Measurements from ENCODE around the gene RASAL1. TPM values are rescaled to one million over a fixed set of nuclear protein-coding genes. Genes with fewer than 3 reads are reported as not detected.

RASAL1 gene
- total and polyA plus RNA-seq, 2 experiments from 2014 or later = 0.24 to 0.33 TPM

GRCh38 chr12:113154351-113154973 is 18.9 kb upstream of the RASAL1 start:
- Histone ChIP-seq H3K27ac (no peak overlapping the region), H3K9me3 (ENCODE audit: low read depth) (no peaks in the 10 kb centered on the region), H3K27me3 (peaks cover 59% of the 10 kb centered on the region), H3K4me3 (peak overlapping the region; percentile 10), H3K36me3 (peaks cover 6% of the 10 kb centered on the region), H3K4me1 (ENCODE audit: low read depth) (no peaks in the 10 kb centered on the region)
- TF ChIP-seq CTCF (IDR thresholded peaks at IDR 0.05; ENCODE audit: low read depth, low read length) = no peak
- peak; percentile 44 to 75 for DNase-seq (ENCODE audit: low read depth in 1 of 2, low spot score in 1 of 2)

- peak; percentile 75 to 84 for DNase-seq (ENCODE audit: low read depth in 1 of 2, low spot score in 1 of 2)
- Histone ChIP-seq H3K4me3 (peak overlapping the region; percentile 28), H3K27ac (no peak overlapping the region), H3K4me1 (ENCODE audit: low read depth) (no peaks in the 10 kb centered on the region), H3K36me3 (no peaks in the 10 kb centered on the region), H3K9me3 (ENCODE audit: low read depth) (no peaks in the 10 kb centered on the region), H3K27me3 (peaks cover 59% of the 10 kb centered on the region)
- peak; percentile 54 for TF ChIP-seq CTCF (IDR thresholded peaks at IDR 0.05; ENCODE audit: low read depth, low read length)
Measured at GRCh38 chr12:113152835-113153814, 17.6 kb upstream of the RASAL1 start.

GRCh38 chr12:113152196-113152834 is 16.8 kb upstream of the RASAL1 start:
- no peaks in the 10 kb centered on the region for H3K4me1 ChIP-seq (ENCODE audit: low read depth)

GRCh38 chr12:113151655-113152054 is 16.1 kb upstream of the RASAL1 start:
- no peak overlapping the region for H3K4me3 ChIP-seq
- H3K27me3 ChIP-seq = peaks cover 56% of the 10 kb centered on the region
- no peaks in the 10 kb centered on the region for H3K9me3 ChIP-seq (ENCODE audit: low read depth)
- H3K4me1 ChIP-seq (ENCODE audit: low read depth) = no peaks in the 10 kb centered on the region
- H3K27ac ChIP-seq = no peak overlapping the region
- no peak for DNase-seq (ENCODE audit: low read depth in 1 of 2, low spot score in 1 of 2)
- H3K36me3 ChIP-seq = no peaks in the 10 kb centered on the region
- TF ChIP-seq CTCF (IDR thresholded peaks at IDR 0.05; ENCODE audit: low read depth, low read length) = no peak

More at GRCh38 chr12:113152196-113152834, 16.8 kb upstream of the RASAL1 start:
- H3K9me3 ChIP-seq (ENCODE audit: low read depth) = no peaks in the 10 kb centered on the region
- H3K27ac ChIP-seq = no peak overlapping the region
- peaks cover 59% of the 10 kb centered on the region for H3K27me3 ChIP-seq
- no peaks in the 10 kb centered on the region for H3K36me3 ChIP-seq
- peak overlapping the region; percentile 28 for H3K4me3 ChIP-seq
- TF ChIP-seq CTCF (IDR thresholded peaks at IDR 0.05; ENCODE audit: low read depth, low read length) = no peak
- no peak for DNase-seq (ENCODE audit: low read depth in 1 of 2, low spot score in 1 of 2)

- Histone ChIP-seq H3K27me3 (peaks cover 35% of the 10 kb centered on the region), H3K36me3 (no peaks in the 10 kb centered on the region), H3K4me3 (no peak within 1 kb of the TSS), H3K4me1 (ENCODE audit: low read depth) (no peaks in the 10 kb centered on the region), H3K9me3 (ENCODE audit: low read depth) (no peaks in the 10 kb centered on the region), H3K27ac (no peak within 1 kb of the TSS)
- DNase-seq (ENCODE audit: low read depth in 1 of 2, low spot score in 1 of 2) = peak; percentile 90 to 96
- peak; percentile 8 for TF ChIP-seq CTCF (IDR thresholded peaks at IDR 0.05; ENCODE audit: low read depth, low read length)
Measured at GRCh38 chr12:113149361-113150150, 14.0 kb upstream of the RASAL1 start, which contains the start of gene CFAP73. CFAP73 (plus strand) TSS chr12:113149724; CDS start chr12:113149858, 134 bp downstream.

Data from cardiac muscle cell (in vitro differentiated cells and primary cell).